Heart left ventricle (tissue), 16 donors: Measurements from ENCODE around the gene ZMYND10. TPM values are rescaled to one million over a fixed set of nuclear protein-coding genes. Genes with fewer than 3 reads are reported as not detected.
A peak's percentile ranks its signal among the peaks of the same experiment; 100 is the strongest.

ENCODE experiments used
- ATAC-seq, 4 donors: fragments of 200-7000 bp; cut with Tn5 transposase; one replicate each; pipeline ENCODE4 v1.9.1; 2020 to 2022; ENCODE audit warnings: moderate library complexity in 4 of 4, mild to moderate bottlenecking in 3 of 4, moderate number of reproducible peaks in 1 of 4
- DNase-seq, 5 donors: peaks; one replicate each; pipeline ENCODE4 v3.0.0-alpha.2; 2020
- H3K27ac ChIP-seq, 12 donors: fragments of 200-600 bp; sonication (generic) in 4 of 12; one replicate each; pipeline versions ENCODE4 v1.5.0 to v1.8.0; 2016 to 2022; ENCODE audit warnings: mild to moderate bottlenecking in 2 of 12
- H3K27me3 ChIP-seq, 9 donors: fragments of 200-600 bp; sonication (generic) in 2 of 9; one replicate each; pipeline versions ENCODE4 v1.5.1 to v1.8.0; 2016 to 2022; ENCODE audit warnings: mild to moderate bottlenecking in 3 of 9
- H3K36me3 ChIP-seq, 9 donors: fragments of 200-600 bp; sonication (generic) in 2 of 9; one replicate each; pipeline versions ENCODE4 v1.5.0 to v1.8.0; 2018 to 2022; ENCODE audit warnings: mild to moderate bottlenecking in 2 of 9
- H3K4me1 ChIP-seq, 12 donors: fragments of 200-600 bp; sonication (generic) in 4 of 12; one replicate each; pipeline versions ENCODE4 v1.5.0 to v1.8.0; 2016 to 2022; ENCODE audit warnings: mild to moderate bottlenecking in 3 of 12
- H3K4me3 ChIP-seq, 12 donors: fragments of 200-600 bp; sonication (generic) in 4 of 12; one replicate each; pipeline versions ENCODE4 v1.5.0 to v1.8.0; 2017 to 2022; ENCODE audit warnings: mild to moderate bottlenecking in 9 of 12, moderate library complexity in 4 of 12
- H3K9me3 ChIP-seq, 12 donors: fragments of 200-600 bp; sonication (generic) in 4 of 12; one replicate each; pipeline versions ENCODE4 v1.5.0 to v1.8.0; 2016 to 2022; ENCODE audit warnings: mild to moderate bottlenecking in 1 of 12
- CTCF ChIP-seq, 12 donors: fragments of 200-600 bp; sonication (generic) in 4 of 12; IDR thresholded peaks; one replicate each; pipeline versions ENCODE4 v1.5.0 to v1.8.0; 2018 to 2022; ENCODE audit warnings: antibody characterized with exemption in 12 of 12, mild to moderate bottlenecking in 5 of 12
- POLR2A ChIP-seq, 2 donors: fragments of 450-650 bp; IDR thresholded peaks; one replicate each; pipeline ENCODE4 v1.6.1; 2017; ENCODE audit warnings: antibody characterized with exemption in 2 of 2, mild to moderate bottlenecking in 2 of 2, moderate library complexity in 2 of 2
- WGBS, 4 donors: extraction: QIAGEN DNeasy Blood & Tissue Kit in 2 of 4; methylation state at CpG; one replicate each; pipeline versions ENCODE4 v1.1.5 to v1.1.7; 2013 to 2018; 5-methylcytosine and 5-hydroxymethylcytosine counted together
- intact Hi-C, 10 donors: fragments of 100-400 bp; cut with DNase I; formaldehyde crosslinking; loops; one replicate each; pipeline versions ENCODE4 v1.11.1 to v1.14.2; 2022
- polyA plus RNA-seq, 2 donors: library from polyadenylated mRNA; stranded (reverse); fragments of 200-250 nt; gene quantifications; one replicate each; pipeline ENCODE4 v1.2.3, GENCODE V29; 2013
- total RNA-seq, 9 donors: library from RNA; depleted of rRNA in 2 of 9; stranded (reverse); fragments of >200 nt in 2 of 9; fragmentation: NEBNext Ultra II Directional in 3 of 9; extraction: Animal tissue kit (Norgen Biotek cat#: 25700) in 3 of 9; gene quantifications; one replicate each; pipeline versions ENCODE4 v1.1.0 to v1.2.4, GENCODE V29; 2016 to 2023
- donor health status: ischemic (EF 13 %, LVEDD 7.1; RV severe dilation, severe dysfunction).
- donor health status: healthy with polysubstance abuse.
- donor health status: DM: no; HTN: yes; CAD: no.
- donor health status: DM: no; HTN: no; CAD: no.
- donor health status: ischemic (EF 25% LVEDD 6.9; RV normal size, moderate dysfunction).
- donor health status: ischemic (EF 25% LVEDD 5.7; RV mildly dilated, moderate dysfunction).
- donor health status: healthy.
- donor health status: DM: yes; HTN: yes; CAD: no.
- donor health status: ischemic (EF 35%, LVEDD 5.7; RV mildly dilated, moderate dysfunction).
- donor health status: nonischemic (EF 11% LVEDD 7.7; RV severe dilation, severe dysfunction).
- donor health status: DM: yes; HTN: yes; CAD: no.
- donor health status: PGD.
- donor health status: ischemic (EF 29% LVEDD 5.4; RV normal size, mild dysfunction).
- donor health status: nonischemic (EF 23%, LVEDD 6.1; RV moderate dilation, normal function).

Gene ZMYND10
- total and polyA plus RNA-seq, 11 donors = 0.15 to 1.4 (median 0.66) TPM; not detected in 5

GRCh38 chr3:50297896-50298725 is 47.4 kb downstream of the ZMYND10 start:
- peak in 1 of 5 donors; percentile 10 for DNase-seq
- intact Hi-C loops = loop anchor here in 1 of 10 donors (10.0 kb wide), 1 partner anchor 363 kb away; no protein-coding TSS in a partner anchor
- H3K27me3 ChIP-seq = no peaks in the 10 kb centered on the region
- H3K9me3 ChIP-seq = no peaks in the 10 kb centered on the region
- H3K36me3 ChIP-seq = peaks cover 0 to 15% (median 0%) of the 10 kb centered on the region in 9 donors
- TF ChIP-seq CTCF (IDR thresholded peaks at IDR 0.05) = peak in 1 of 12 donors; percentile 5
- TF ChIP-seq POLR2A (IDR thresholded peaks at IDR 0.05) = no peak
- no peak for ATAC-seq
- 48 to 61% (median 56%) methylated on average over 9 of the region's 9 CpGs for WGBS, 4 donors
- peak overlapping the region; percentile 75 to 97 (median 92) for H3K27ac ChIP-seq
- peak overlapping the region; percentile 16 to 81 (median 67) for H3K4me3 ChIP-seq
- peaks cover 11 to 56% (median 42%) of the 10 kb centered on the region in 12 donors for H3K4me1 ChIP-seq

- peaks cover 0 to 15% (median 0%) of the 10 kb centered on the region in 9 donors for H3K36me3 ChIP-seq
- WGBS, 4 donors = 81 to 95% (median 86%) methylated on average over 2 of the region's 2 CpGs
- no peaks in the 10 kb centered on the region for H3K9me3 ChIP-seq
- ATAC-seq (no peak), DNase-seq (peak in 1 of 5 donors; percentile 11)
- intact Hi-C loops = loop anchor here in 1 of 10 donors (10.0 kb wide), 1 partner anchor 363 kb away; no protein-coding TSS in a partner anchor
- no peak overlapping the region for H3K4me3 ChIP-seq
- no peaks in the 10 kb centered on the region for H3K27me3 ChIP-seq
- TF ChIP-seq POLR2A (IDR thresholded peaks at IDR 0.05) = no peak
- TF ChIP-seq CTCF (IDR thresholded peaks at IDR 0.05) = no peak
- H3K27ac ChIP-seq = peak overlapping the region in 1 of 12 donors; percentile 75
- H3K4me1 ChIP-seq = peaks cover 11 to 55% (median 43%) of the 10 kb centered on the region in 12 donors
Observed at GRCh38 chr3:50297384-50297775, 48.2 kb downstream of the ZMYND10 start.

GRCh38 chr3:50296721-50297383 is 48.7 kb downstream of the ZMYND10 start:
- no peak for TF ChIP-seq POLR2A (IDR thresholded peaks at IDR 0.05)
- TF ChIP-seq CTCF (IDR thresholded peaks at IDR 0.05) = no peak
- intact Hi-C loops = loop anchor here in 1 of 10 donors (10.0 kb wide), 1 partner anchor 362 kb away; no protein-coding TSS in a partner anchor
- peaks cover 11 to 50% (median 38%) of the 10 kb centered on the region in 12 donors for H3K4me1 ChIP-seq
- no peaks in the 10 kb centered on the region for H3K9me3 ChIP-seq
- H3K4me3 ChIP-seq = no peak overlapping the region
- DNase-seq (peak in 2 of 5 donors; percentile 9 to 55), ATAC-seq (no peak)
- no peaks in the 10 kb centered on the region for H3K27me3 ChIP-seq
- H3K27ac ChIP-seq = no peak overlapping the region
- H3K36me3 ChIP-seq = peaks cover 0 to 9% (median 0%) of the 10 kb centered on the region in 9 donors
- 91 to 96% (median 94%) methylated on average over 17 to 18 of the region's 18 CpGs for WGBS, 4 donors
